NCI-H345 treated with DMSO at 0.1 percent for 48 hours (cell line): Measurements from ENCODE around the gene ARL9.
"Not testable (repeated sequence)": the region's sequence is repeated elsewhere in the genome, so short reads cannot be mapped to it uniquely, and the experiment has no call there.

Experiments
- DNase-seq: peaks from one replicate; lab custom pipeline; 2025; ENCODE audit not compliant: unreplicated experiment; lab: John Stamatoyannopoulos, UW

Gene ARL9, protein sequence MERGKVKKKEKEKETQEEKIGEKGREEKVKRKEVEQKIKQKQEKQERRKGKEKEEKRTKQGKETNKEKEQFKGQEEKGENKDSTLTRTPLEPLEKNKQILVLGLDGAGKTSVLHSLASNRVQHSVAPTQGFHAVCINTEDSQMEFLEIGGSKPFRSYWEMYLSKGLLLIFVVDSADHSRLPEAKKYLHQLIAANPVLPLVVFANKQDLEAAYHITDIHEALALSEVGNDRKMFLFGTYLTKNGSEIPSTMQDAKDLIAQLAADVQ

DNA sequence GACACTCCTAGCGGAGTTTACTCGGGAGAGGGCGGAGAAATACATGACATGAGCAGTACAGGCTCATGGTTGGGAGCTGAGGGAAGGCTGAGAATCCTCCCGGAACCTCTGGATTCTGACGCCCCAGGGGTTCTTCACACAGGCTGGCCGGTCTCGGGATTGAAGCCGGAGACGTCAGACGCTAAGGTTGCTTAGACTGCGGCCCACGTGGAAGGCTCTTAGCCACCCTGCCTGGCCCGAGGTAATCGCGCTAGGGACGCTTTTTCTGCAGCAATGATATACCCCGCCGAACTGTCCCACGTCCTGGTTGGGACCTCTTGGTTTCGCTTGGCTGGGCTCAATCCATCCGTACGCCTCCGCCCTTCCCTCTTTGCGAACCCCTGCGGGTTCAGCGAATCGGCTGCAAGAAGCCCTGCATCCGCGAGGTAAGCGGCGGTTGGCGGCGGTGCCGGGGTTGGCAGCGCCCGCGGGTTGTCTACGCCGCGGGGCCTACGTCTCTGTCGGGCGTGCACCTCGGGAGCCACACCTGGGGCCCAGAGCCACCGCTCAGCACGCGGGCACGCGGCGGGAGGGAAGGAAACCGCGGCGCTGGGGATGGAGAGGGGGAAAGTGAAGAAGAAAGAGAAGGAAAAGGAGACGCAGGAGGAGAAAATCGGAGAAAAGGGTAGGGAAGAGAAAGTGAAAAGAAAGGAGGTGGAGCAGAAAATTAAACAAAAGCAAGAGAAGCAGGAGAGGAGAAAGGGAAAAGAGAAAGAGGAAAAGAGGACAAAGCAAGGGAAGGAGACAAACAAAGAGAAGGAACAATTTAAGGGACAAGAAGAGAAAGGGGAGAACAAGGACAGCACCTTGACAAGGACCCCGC is at the start of gene ARL9:
TSS of gene ARL9 (plus strand) at position 523 of the 862 bp plus-strand sequence. CDS start at position 595, 72 bp downstream.
- DNase-seq: no peak

DNA sequence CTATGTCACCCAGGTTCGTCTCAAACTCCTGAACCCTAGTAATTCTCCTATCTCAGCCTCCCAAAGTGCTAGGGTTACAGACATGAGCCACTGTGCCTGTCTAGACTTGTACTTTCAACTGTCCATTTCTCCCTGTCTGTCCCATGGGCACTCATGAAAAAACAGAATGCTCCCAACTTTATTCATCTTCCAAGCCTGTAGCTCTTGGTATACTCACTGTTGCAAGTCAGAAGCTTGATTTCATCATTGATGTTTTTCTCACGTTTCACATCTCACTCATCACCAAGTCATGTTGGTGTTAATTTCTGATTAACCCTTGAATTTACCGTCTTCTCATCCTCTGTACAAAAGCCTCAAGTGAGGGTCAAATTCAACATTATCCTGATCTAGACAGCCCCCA is 45.5 kb upstream of the ARL9 start:
- no peak for DNase-seq

DNA sequence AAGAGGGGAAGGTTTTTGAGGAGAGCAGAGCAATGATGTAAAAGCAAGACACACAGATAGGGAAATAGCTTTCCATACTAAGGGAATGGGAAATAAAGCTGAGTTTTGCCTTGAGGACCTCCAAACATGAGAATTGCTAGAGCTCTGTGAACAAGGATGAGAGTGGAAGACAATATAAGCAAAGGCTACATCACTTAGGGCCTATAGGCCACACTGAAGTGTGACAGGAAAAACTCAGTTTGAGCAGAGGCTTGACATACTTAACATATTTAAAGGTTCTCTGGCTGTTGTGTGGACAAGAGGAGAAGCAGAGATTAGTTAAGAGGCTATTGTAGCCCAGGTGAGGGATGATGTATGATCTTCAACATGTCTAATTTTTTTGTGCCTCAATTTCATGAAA is 43.4 kb upstream of the ARL9 start:
- DNase-seq: no peak

DNA sequence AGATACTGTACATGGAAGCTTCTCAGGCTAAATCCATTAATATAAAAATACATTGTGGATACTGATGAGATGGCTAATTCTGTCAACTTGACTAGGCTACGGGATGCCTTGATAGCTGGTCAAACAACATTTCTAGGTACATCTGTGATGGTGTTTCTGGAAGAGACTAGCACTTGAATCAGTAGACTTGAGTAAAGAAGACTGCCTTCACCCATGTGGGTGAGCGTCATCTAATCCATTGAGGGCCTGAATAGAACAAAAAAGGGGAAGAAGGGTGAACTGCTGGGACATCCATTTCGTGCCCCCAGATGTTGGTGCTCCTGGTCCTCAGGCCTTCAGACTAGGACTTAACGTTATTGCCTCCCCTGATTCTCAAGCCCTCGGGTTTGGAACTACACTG is 41.9 kb upstream of the ARL9 start:
- DNase-seq: no peak

DNA sequence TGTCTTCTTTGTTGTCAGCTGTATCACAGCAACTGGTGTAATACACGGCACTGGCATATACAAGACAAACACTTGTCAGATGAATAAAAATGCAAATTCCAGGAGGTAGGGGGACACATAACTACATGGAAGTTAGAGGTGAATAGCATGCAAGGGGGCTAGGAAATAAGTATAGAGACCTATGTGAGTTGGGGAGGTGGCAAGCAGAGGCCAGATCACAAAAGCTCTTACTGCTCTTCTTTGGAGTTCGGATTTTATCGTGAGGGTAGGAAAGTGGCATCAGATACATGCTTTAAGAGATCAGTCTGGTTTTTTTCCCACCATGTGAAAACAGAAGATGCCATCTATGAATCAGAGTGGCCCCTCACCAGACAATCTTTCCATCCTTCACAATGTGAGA is 41.0 kb upstream of the ARL9 start:
- no peak for DNase-seq

DNA sequence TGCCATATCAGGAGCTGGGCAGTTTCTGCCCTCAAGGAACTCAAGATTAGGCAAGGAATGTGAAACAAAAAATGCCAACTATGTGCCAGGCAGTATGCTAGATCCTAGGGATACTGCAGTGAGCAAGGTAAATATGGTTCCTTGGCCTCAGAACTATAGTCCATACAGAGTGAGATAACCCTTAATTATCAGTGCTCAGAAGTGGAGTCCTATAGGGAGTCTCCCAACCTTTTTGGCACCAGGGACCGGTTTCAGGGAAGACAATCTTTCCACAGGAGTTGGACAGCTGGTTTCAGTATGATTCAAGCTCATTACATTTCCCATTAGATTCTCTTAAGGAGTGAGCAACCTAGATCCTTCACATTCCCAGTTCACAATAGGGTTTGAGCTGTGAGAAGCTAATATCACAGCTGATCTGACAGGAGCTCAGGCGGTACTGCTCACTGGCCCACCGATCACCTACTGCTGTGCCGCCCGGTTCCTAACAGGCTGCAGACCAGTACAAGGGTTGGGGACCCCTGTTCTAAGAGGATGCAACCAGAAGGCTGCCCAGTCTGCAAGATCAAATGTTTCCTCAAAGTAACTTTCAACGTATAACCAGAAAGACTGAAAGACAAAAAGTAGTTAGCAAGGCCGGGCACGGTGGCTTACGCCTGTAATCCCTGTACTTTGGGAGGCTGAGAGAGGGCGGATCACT is 39.8 kb upstream of the ARL9 start:
- no peak for DNase-seq

DNA sequence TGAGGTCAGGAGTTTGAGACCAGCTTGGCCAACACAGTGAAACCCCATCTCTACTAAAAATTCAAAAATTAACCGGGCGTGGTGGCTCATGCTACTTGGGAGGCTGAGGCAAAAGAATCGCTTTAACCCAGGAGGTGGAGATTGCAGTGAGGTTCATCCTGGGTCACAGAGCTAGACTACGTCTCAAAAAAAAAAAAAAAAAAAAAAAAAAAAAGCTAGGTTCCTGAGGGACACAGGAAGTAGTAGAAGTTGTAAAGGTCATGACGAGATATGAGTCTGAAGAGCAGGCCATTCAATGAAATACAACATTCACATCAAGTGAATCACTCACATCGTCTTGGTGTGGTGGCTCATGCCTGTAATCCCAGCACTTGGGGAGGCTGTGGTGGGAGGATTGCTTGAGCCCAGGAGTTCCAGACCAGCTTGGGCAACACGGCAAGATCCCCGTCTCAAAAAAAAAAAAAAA is 39.3 kb upstream of the ARL9 start:
- DNase-seq: not testable (repeated sequence)

DNA sequence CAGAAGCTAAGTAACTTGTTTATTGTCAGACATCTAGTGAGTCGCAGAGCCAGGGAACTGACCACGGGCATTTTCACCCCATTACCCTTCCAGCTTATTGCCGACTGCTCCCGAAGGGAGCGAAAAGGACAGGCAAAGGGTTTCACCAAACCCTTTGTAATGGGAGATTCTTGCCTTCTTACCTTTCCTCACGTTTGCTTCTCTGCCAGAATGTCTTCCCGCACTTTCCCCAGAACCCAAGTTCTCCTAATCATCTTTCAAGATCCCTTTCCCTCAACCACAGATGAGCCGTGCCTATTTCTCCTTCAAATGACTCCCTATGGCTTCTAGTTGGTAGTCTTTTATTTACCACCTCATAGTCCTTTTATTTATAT is 38.7 kb upstream of the ARL9 start:
- no peak for DNase-seq

DNA sequence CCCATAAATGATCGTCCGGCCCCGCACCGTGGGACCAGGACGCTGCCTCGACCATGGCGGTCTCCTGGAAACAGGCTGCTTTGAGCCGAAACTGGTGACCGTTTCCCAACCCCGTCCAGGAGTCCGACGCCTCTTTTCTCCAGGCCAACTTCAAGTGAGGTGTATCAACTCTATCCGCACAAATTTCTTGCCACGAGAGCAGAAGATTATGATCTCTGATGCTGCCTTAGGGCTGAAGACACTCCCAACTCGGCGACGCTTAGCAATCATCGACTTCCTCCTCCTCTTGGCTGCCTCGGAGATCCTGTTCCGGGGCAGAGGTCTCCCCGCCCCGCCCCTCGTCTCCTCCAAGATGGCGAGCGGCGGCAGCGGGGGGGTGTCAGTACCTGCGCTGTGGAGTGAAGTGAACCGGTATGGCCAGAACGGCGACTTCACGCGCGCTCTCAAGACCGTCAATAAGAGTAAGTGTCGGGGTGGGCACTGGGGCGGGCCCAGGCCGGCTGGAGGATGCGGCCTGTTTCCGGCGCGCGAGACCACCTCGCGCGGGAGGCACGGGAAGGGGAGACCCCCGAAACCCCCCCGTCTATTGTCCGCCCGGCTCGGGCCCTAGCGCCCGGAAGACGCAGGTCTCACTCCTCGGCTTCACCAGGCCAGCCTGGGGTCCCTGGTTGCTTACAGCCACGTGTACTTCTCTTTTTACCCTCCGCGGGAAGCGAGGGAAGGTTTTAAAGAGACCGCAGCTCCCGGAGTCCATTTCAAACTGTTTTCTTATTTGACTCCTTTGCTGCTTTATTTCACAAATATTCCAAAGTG is 38.1 kb upstream of the ARL9 start, which contains the start of gene SRP72:
TSS of gene SRP72 (plus strand) at position 334 of the 813 bp plus-strand sequence. CDS start at position 353, 19 bp downstream.
- DNase-seq: peak; percentile 59

DNA sequence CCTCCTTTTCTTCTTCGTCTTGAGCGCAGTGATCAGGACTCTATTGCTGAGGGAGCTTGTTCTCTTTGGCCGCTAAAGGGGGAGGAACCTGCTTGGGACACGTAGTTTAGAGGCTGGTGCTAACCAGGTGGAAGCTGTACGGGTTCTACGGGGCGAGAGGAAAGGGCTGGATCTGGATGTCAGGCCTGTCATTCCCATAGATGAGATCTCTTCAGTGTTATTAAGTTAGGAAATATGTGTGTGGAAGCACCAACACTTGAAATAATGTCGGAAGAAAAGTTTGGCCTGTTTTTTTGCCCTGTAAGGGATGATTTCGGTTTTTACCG is 37.5 kb upstream of the ARL9 start:
- no peak for DNase-seq

DNA sequence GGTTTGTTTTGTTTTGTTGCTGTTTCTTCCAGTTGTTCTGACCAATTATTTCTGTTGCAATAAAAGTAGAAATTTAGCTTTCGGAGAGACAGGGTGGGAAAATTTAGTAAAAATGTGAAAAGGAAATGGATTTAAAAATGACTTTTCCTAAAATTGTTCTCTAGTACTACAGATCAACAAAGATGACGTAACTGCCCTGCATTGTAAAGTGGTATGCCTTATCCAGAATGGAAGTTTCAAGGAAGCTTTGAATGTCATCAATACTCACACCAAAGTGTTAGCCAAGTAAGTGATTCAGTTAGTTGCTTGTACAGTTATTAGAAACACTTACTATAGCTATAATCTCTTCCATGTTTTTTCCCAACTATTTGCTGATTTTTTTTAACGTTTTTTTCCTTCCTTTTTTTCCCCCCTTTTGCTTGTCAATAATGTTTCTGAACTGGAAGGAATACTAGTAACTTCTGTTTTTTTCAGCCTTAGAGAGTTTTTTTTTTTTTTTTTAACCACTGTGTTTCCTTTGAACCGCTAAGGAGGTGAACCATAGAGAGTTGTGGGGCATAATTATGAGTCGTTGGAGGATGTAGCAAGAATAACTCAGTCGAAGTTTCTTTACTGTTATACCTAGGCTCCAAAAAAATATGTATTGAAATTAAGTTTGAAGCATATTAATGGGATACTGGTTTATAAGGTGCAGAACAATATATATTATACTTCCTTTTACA is 35.9 kb upstream of the ARL9 start:
- DNase-seq: no peak

DNA sequence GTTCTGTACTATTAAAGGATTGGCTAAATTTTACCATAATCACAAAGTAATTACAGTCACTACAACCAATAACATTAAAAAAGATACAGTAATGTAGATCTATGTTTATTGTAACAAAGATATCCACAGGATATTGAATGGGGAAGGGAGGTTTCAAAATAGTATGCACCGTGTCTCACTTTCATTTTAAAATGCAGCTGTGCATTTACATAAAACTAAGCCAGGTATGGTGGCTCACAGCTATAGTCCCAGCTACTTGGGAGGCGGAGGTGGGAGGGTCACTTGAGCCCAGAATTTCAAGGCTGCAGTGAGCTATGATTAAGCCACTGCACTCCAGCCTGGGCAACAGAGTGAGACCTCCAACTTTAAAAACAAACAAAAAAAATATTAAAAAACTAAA is 29.7 kb upstream of the ARL9 start:
- DNase-seq: no peak

DNA sequence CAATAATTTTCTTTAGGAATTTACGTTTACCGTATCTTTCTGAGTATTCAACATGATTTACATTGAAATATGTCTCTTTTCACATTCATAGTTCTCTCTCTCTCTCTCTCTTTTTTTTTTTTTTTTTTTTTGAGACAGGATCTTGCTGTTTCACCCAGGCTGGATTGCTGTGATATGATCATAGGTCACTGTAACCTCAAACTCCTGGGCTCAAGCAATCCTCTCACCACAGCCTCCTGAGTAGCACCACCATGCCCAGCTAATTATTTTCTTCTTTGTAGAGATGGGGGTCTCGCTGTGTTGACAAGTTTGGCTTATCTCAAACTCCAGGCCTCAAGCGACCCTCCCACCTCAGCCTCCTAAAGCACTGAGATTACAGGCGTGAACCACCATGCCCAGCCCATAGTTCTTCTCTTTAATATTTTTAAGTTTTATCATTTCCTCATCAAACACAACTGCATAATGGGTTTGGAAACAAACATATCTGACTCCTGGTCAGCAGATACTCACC is 28.3 kb upstream of the ARL9 start:
- no peak for DNase-seq

DNA sequence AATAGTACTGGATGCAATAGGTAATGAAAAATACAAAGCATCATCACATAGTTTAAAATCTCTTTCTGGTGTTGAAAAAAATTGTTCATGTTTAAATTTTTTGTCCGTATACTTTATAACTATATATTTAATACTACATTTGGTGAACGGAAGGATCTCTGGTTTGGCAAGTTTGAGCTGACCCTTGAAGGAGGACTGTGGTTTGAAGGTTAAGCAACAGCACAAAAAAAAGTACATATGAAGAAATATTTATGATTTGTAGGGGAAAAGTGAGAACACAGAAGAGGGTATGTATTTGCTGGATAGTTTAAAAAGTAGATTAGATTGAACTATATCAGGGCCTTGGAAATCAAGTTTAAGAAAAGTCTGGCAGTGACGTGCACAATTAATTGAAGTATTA is 24.9 kb upstream of the ARL9 start:
- no peak for DNase-seq

DNA sequence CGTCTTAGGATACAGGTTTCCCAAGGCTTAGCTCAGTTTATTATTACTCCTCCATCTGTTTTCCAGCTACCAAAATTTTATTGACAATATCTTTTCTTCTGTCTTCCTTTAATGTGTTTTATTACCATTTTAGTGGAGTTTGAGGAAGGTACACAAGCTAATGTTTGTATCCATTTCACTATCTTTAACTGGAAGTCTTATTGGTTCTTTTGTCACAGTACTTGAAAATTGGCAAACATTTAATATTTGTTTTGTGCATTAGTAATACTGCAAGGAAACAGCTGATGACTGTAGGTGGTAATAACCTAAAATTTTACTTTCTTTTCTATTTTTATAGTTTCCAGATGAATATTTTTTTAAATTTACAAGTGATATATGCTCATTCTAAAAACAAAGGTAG is 9.3 kb upstream of the ARL9 start:
- DNase-seq: no peak

DNA sequence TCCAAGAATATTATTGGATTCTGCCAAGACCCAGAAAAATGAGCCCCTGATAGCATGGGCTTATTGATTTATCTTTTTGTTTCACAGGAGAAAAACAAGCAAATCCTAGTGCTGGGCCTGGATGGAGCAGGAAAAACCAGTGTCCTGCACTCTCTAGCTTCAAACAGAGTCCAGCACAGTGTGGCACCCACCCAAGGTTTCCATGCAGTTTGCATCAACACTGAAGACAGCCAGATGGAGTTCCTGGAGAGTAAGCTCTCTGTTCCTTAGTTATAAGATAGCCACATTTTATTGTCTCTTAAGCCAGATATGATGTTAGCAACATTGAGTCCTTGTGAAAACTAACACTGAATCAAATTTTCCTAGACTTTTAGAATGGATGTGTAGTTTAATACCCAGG is 5.5 kb downstream of the ARL9 start:
- no peak for DNase-seq

DNA sequence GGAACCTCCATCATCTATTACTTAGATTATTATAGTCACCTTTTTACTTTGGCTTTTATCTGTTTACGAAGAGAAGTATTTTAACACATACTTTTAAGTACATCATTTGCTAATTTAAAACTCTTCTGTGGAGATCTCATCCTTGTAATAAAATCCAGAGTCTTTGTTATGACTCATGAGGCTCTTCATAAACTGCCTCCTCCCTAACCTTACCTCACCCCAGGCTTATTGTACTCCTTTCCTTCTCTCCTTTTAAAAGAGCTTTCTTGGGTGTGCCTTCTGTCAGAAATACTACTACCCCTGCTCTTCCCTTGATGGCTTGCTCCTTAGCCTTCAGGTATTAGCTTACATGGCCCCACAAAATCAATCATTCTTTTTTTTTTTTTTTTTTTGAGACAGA is 6.6 kb downstream of the ARL9 start:
- no peak for DNase-seq

DNA sequence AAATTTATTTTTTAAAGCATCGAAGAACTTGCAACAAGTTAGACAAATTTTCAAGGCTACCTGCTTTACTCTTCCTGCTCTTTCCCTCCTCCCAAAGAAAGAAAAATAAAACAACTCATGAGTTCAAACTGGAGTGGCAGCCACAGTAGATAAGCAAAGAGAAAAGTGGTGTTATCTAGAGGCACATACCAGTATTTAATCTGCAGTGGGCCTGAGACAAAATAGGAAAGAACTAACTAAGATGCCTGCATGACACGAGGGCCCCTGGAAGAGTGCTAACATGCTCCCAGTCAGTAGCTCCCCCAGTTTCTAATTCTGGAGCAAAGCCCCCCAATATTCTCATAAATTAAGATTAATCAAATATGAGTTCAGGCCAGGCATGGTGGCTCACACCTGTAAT is 7.9 kb downstream of the ARL9 start:
- DNase-seq: no peak

DNA sequence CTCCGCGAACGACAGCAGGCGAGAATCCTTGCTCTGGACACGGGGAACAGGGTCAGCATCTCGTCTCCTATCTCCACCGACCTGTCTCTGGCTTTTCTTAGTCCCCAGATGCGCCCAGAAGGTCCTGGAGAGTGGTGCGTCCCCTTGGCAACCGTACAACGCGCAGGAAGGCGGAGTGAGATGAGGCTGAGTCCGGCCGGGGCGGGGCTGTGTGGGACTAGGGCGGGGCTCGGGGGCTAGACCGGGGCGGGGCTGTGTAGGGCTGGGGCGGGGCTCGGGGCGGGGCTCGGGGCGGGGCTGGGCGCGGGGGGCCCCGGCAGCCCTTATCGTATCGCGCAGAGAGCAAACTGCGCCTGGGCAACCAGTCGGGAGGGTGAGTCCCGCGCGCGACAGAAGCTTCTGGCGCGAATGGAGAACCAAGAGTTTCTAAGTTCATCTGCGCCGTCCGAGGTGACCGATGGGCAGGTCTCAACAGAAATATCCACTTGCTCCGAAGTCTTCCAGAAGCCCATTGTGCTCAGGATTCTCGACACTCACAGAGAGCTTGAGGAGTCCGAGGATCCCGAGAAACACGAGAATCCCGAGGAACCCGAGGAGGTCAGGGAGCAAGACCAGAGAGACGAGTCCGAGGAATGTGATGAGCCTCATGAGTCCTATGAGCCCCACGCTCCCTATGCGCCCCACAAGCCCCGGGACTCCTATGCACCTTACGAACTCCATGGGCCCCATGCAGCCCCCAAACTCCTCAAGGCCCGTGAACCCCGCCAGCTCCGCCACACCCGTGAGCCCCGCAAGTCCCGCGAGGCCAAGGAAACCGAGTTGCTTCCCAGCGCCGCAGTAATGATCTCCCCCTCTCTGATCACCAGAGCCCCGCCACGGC is 24.9 kb downstream of the ARL9 start:
- no peak for DNase-seq
